Measurements from ENCODE around the gene KCNH1.

KCNH1 gene

GRCh38 chr1:210747112-210747511 is 386.8 kb downstream of the KCNH1 start:
- H3K4me1 ChIP-seq (ENCODE audit: control insufficient read depth, insufficient read depth, low read length) = no peaks in the 10 kb centered on the region
- H3K36me3 ChIP-seq (ENCODE audit: control insufficient read depth, insufficient read depth, low read length) = no peaks in the 10 kb centered on the region
- no peak overlapping the region for H3K4me3 ChIP-seq (ENCODE audit: low read length)
- H3K27ac ChIP-seq (ENCODE audit: low read length) = no peak overlapping the region
- WGBS (ENCODE audit: insufficient coverage, insufficient read length) = no CpG with 5 or more reads among the region's 3 CpGs
- no peaks in the 10 kb centered on the region for H3K27me3 ChIP-seq (ENCODE audit: control insufficient read depth, insufficient read depth, low read length)
- H3K9me3 ChIP-seq (ENCODE audit: control insufficient read depth, insufficient read depth, low read length) = no peaks in the 10 kb centered on the region
- DNase-seq (ENCODE audit: low read depth, low spot score) = no peak

DNA sequence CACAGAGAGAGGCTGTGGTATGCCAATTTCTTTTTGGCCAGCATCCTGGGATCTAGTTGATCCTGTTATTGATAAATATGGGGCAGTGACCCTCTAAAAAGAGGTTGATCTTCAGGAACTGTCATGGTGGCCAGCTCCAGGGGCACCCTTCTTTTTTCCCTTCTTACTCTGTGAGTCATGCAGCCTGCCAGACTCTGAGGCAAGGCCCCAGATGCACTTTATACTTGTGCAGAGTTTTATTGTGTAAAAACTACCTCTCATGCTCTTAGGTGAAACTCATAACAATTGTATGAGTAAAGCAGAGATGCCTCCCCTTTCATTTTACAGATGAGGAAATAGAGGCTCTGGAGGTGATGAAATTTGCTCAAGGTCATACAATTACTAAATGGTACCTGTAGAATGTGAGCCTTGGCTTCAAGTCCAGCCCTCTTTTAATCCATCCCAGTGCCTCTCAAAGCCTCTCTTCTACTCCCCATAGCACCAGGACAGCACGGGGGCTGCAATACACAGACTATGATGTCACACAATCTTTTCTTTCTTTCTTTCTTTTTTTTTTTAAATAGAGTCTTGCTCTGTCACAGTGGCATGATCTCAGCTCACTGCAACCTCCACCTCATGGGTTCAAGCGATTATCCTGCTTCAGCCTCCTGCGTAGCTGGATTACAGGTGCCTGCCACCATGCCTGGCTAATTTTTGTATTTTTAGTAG is 387.8 kb downstream of the KCNH1 start:
- Histone ChIP-seq H3K36me3 (ENCODE audit: control insufficient read depth, insufficient read depth, low read length) (no peaks in the 10 kb centered on the region), H3K4me1 (ENCODE audit: control insufficient read depth, insufficient read depth, low read length) (no peaks in the 10 kb centered on the region), H3K4me3 (ENCODE audit: low read length) (no peak overlapping the region), H3K27me3 (ENCODE audit: control insufficient read depth, insufficient read depth, low read length) (no peaks in the 10 kb centered on the region), H3K9me3 (ENCODE audit: control insufficient read depth, insufficient read depth, low read length) (no peaks in the 10 kb centered on the region), H3K27ac (ENCODE audit: low read length) (no peak overlapping the region)
- DNase-seq (ENCODE audit: low read depth, low spot score) = no peak
- no CpG with 5 or more reads among the region's 3 CpGs for WGBS (ENCODE audit: insufficient coverage, insufficient read length)

DNA sequence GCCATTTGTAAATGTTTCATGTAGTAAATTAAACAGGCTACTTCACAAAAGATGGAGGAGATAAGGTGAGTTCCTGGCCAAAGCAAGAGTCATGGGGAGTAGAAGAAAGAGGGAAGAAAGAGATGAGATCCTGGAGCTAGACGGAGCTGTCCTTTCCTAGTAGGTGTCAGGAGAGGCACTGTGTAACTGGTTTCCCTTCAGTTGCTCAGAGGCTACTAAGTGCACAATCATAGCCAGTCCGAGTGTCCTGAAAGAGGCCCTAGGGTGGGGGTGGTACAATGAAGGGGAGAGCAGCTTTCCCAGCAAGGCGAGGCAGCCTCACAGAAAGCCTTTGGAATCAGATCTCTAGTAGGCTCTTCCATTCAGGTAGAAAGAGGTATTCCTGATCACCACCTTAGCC is 390.9 kb downstream of the KCNH1 start:
- DNase-seq (ENCODE audit: low read depth, low spot score) = no peak
- Histone ChIP-seq H3K9me3 (ENCODE audit: control insufficient read depth, insufficient read depth, low read length) (no peaks in the 10 kb centered on the region), H3K4me1 (ENCODE audit: control insufficient read depth, insufficient read depth, low read length) (no peaks in the 10 kb centered on the region), H3K36me3 (ENCODE audit: control insufficient read depth, insufficient read depth, low read length) (no peaks in the 10 kb centered on the region), H3K27me3 (ENCODE audit: control insufficient read depth, insufficient read depth, low read length) (no peaks in the 10 kb centered on the region), H3K4me3 (ENCODE audit: low read length) (no peak overlapping the region), H3K27ac (ENCODE audit: low read length) (no peak overlapping the region)
- no CpG with 5 or more reads among the region's 3 CpGs for WGBS (ENCODE audit: insufficient coverage, insufficient read length)

- no peak for DNase-seq (ENCODE audit: low read depth, low spot score)
- Histone ChIP-seq H3K4me3 (ENCODE audit: low read length) (no peak overlapping the region), H3K36me3 (ENCODE audit: control insufficient read depth, insufficient read depth, low read length) (no peaks in the 10 kb centered on the region), H3K27ac (ENCODE audit: low read length) (no peak overlapping the region), H3K9me3 (ENCODE audit: control insufficient read depth, insufficient read depth, low read length) (no peaks in the 10 kb centered on the region), H3K27me3 (ENCODE audit: control insufficient read depth, insufficient read depth, low read length) (no peaks in the 10 kb centered on the region), H3K4me1 (ENCODE audit: control insufficient read depth, insufficient read depth, low read length) (no peaks in the 10 kb centered on the region)
- no CpG with 5 or more reads among the region's 5 CpGs for WGBS (ENCODE audit: insufficient coverage, insufficient read length)
Measured at GRCh38 chr1:210741564-210741963, 392.4 kb downstream of the KCNH1 start.

DNA sequence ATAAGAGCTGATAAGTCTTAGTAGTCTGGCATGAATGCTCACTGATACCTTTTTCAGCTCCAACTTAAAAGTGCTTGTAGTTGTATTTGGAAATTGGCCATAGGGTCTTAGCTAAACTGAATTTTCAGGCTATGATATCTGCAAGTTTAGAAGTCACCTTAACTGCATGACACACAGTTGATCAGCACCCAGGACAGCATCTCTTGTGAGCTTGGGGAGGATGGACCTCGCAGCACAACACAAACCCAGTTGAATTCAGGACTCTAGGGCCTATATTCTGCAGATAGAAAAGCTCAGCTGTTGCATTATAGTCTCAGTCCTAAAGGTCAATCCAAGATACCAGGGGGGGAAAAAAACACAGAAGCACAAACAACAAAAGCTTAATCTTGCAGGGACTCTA is 394.3 kb downstream of the KCNH1 start:
- no peaks in the 10 kb centered on the region for H3K9me3 ChIP-seq (ENCODE audit: control insufficient read depth, insufficient read depth, low read length)
- no peaks in the 10 kb centered on the region for H3K4me1 ChIP-seq (ENCODE audit: control insufficient read depth, insufficient read depth, low read length)
- H3K27ac ChIP-seq (ENCODE audit: low read length) = no peak overlapping the region
- H3K36me3 ChIP-seq (ENCODE audit: control insufficient read depth, insufficient read depth, low read length) = no peaks in the 10 kb centered on the region
- no peaks in the 10 kb centered on the region for H3K27me3 ChIP-seq (ENCODE audit: control insufficient read depth, insufficient read depth, low read length)
- no peak for DNase-seq (ENCODE audit: low read depth, low spot score)
- no peak overlapping the region for H3K4me3 ChIP-seq (ENCODE audit: low read length)
- no CpG with 5 or more reads among the region's 1 CpG for WGBS (ENCODE audit: insufficient coverage, insufficient read length)

DNA sequence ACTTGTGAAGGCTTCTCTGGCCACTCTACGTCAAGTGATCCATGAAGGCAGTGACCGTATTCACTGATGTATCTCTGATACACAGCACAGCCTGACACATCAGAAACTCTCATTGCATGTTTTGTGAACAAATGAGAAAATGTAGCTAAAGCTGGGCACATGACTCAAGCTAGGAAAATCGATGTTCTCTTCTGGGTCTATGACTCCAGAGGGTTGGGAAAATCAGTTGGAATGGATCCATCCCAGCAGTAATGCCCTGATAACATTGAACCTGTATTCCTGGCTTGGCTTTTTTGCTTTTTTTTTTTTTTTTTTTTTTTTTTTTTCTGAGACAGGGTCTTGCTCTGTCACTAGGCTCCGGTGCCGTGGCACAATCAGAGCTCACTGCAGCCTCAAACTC is 395.7 kb downstream of the KCNH1 start:
- WGBS (ENCODE audit: insufficient coverage, insufficient read length) = no CpG with 5 or more reads among the region's 5 CpGs
- no peak for DNase-seq (ENCODE audit: low read depth, low spot score)
- Histone ChIP-seq H3K36me3 (ENCODE audit: control insufficient read depth, insufficient read depth, low read length) (no peaks in the 10 kb centered on the region), H3K9me3 (ENCODE audit: control insufficient read depth, insufficient read depth, low read length) (no peaks in the 10 kb centered on the region), H3K4me3 (ENCODE audit: low read length) (no peak overlapping the region), H3K27me3 (ENCODE audit: control insufficient read depth, insufficient read depth, low read length) (no peaks in the 10 kb centered on the region), H3K4me1 (ENCODE audit: control insufficient read depth, insufficient read depth, low read length) (no peaks in the 10 kb centered on the region), H3K27ac (ENCODE audit: low read length) (no peak overlapping the region)

- no peaks in the 10 kb centered on the region for H3K36me3 ChIP-seq (ENCODE audit: control insufficient read depth, insufficient read depth, low read length)
- H3K4me1 ChIP-seq (ENCODE audit: control insufficient read depth, insufficient read depth, low read length) = no peaks in the 10 kb centered on the region
- H3K27me3 ChIP-seq (ENCODE audit: control insufficient read depth, insufficient read depth, low read length) = no peaks in the 10 kb centered on the region
- no peak overlapping the region for H3K27ac ChIP-seq (ENCODE audit: low read length)
- WGBS (ENCODE audit: insufficient coverage, insufficient read length) = no CpG with 5 or more reads among the region's 3 CpGs
- DNase-seq (ENCODE audit: low read depth, low spot score) = no peak
- H3K4me3 ChIP-seq (ENCODE audit: low read length) = no peak overlapping the region
- no peaks in the 10 kb centered on the region for H3K9me3 ChIP-seq (ENCODE audit: control insufficient read depth, insufficient read depth, low read length)
Measured at GRCh38 chr1:210736713-210737112, 397.2 kb downstream of the KCNH1 start.

- Histone ChIP-seq H3K4me1 (ENCODE audit: control insufficient read depth, insufficient read depth, low read length) (no peaks in the 10 kb centered on the region; the same call in 1 of the 2 replicates), H3K27me3 (ENCODE audit: control insufficient read depth, insufficient read depth, low read length) (no peaks in the 10 kb centered on the region), H3K9me3 (ENCODE audit: control insufficient read depth, insufficient read depth, low read length) (no peaks in the 10 kb centered on the region), H3K27ac (ENCODE audit: low read length) (no peak overlapping the region), H3K36me3 (ENCODE audit: control insufficient read depth, insufficient read depth, low read length) (no peaks in the 10 kb centered on the region), H3K4me3 (ENCODE audit: low read length) (no peak overlapping the region)
- no CpG with 5 or more reads among the region's 2 CpGs for WGBS (ENCODE audit: insufficient coverage, insufficient read length)
- DNase-seq (ENCODE audit: low read depth, low spot score) = no peak
Measured at GRCh38 chr1:210731597-210731996, 402.4 kb downstream of the KCNH1 start.

DNA sequence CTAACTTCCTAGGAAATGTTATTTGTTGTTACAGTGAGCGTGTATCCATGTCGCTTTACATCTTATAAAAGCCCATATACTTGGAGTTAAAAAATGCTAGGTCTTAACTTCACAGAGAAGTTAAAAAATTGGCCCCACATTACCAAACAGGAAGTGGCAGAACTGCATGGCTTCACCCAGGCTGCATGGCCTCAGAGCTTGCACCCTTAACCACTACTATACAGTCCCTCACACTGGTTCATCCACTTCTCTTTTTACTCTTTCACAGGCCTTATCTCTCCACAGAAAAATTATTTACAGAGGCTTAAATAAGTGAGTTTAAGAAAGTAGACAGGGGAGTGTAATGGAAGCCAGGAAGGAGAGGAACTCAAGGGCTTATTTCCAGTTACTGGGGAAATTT is 402.8 kb downstream of the KCNH1 start:
- Histone ChIP-seq H3K27me3 (ENCODE audit: control insufficient read depth, insufficient read depth, low read length) (no peaks in the 10 kb centered on the region), H3K27ac (ENCODE audit: low read length) (no peak overlapping the region), H3K36me3 (ENCODE audit: control insufficient read depth, insufficient read depth, low read length) (no peaks in the 10 kb centered on the region), H3K9me3 (ENCODE audit: control insufficient read depth, insufficient read depth, low read length) (no peaks in the 10 kb centered on the region), H3K4me1 (ENCODE audit: control insufficient read depth, insufficient read depth, low read length) (no peaks in the 10 kb centered on the region; the same call in 1 of the 2 replicates), H3K4me3 (ENCODE audit: low read length) (no peak overlapping the region)
- WGBS (ENCODE audit: insufficient coverage, insufficient read length) = no CpG with 5 or more reads among the region's 2 CpGs
- DNase-seq (ENCODE audit: low read depth, low spot score) = no peak

- no peaks in the 10 kb centered on the region; the same call in 1 of the 2 replicates for H3K4me1 ChIP-seq (ENCODE audit: control insufficient read depth, insufficient read depth, low read length)
- WGBS (ENCODE audit: insufficient coverage, insufficient read length) = no CpG with 5 or more reads among the region's 1 CpG
- H3K27me3 ChIP-seq (ENCODE audit: control insufficient read depth, insufficient read depth, low read length) = no peaks in the 10 kb centered on the region
- H3K9me3 ChIP-seq (ENCODE audit: control insufficient read depth, insufficient read depth, low read length) = no peaks in the 10 kb centered on the region
- no peak for DNase-seq (ENCODE audit: low read depth, low spot score)
- H3K36me3 ChIP-seq (ENCODE audit: control insufficient read depth, insufficient read depth, low read length) = no peaks in the 10 kb centered on the region
- no peak overlapping the region for H3K4me3 ChIP-seq (ENCODE audit: low read length)
- H3K27ac ChIP-seq (ENCODE audit: low read length) = no peak overlapping the region
Measured at GRCh38 chr1:210730023-210730422, 403.9 kb downstream of the KCNH1 start.
